H9 (cell line): ENCODE results near the gene WDR64. TPM values are rescaled to one million over a fixed set of nuclear protein-coding genes. Genes with fewer than 3 reads are reported as not detected.

Source experiments
- DNase-seq: peaks from one replicate; pipeline ENCODE4 v3.0.0-alpha.2; 2017
- H2AFZ ChIP-seq: one replicate; pipeline ENCODE4 v1.6.1; 2013; ENCODE audit warnings: mild to moderate bottlenecking, low read length, control low read depth, moderate library complexity
- H2AK5ac ChIP-seq: 2 replicates; pipeline ENCODE4 v1.6.1; 2013; ENCODE audit warnings: low read length, control low read depth, mixed read lengths; ENCODE audit not compliant: insufficient read length
- H2BK120ac ChIP-seq: one replicate; pipeline ENCODE4 v1.6.1; 2013; ENCODE audit warnings: low read depth, mild to moderate bottlenecking, low read length, control low read depth, inconsistent platforms; ENCODE audit not compliant: poor library complexity, severe bottlenecking
- H2BK12ac ChIP-seq: 2 replicates; pipeline ENCODE4 v1.6.1; 2013; ENCODE audit warnings: low read length, control low read depth, mixed read lengths, low read depth; ENCODE audit not compliant: insufficient read length
- H2BK15ac ChIP-seq: 2 replicates; pipeline ENCODE4 v1.6.1; 2013; ENCODE audit warnings: low read depth, low read length, control low read depth
- H2BK20ac ChIP-seq: one replicate; pipeline ENCODE4 v1.6.1; 2013; ENCODE audit warnings: low read depth, mild to moderate bottlenecking, low read length, control low read depth, inconsistent platforms; ENCODE audit not compliant: poor library complexity, severe bottlenecking
- H2BK5ac ChIP-seq: 2 replicates; pipeline ENCODE4 v1.6.1; 2013; ENCODE audit warnings: low read length, control low read depth, mixed read lengths; ENCODE audit not compliant: insufficient read length
- H3K14ac ChIP-seq: 2 replicates; pipeline ENCODE4 v1.6.1; 2013; ENCODE audit warnings: low read length, control low read depth; ENCODE audit not compliant: insufficient read depth
- H3K18ac ChIP-seq: 2 replicates; pipeline ENCODE4 v1.6.1; 2013; ENCODE audit warnings: low read depth, mild to moderate bottlenecking, mixed read lengths, low read length, control low read depth; ENCODE audit not compliant: insufficient read length
- H3K23ac ChIP-seq: 2 replicates; pipeline ENCODE4 v1.6.1; 2013; ENCODE audit warnings: low read length, control low read depth, mixed read lengths, low read depth; ENCODE audit not compliant: insufficient read length
- H3K23me2 ChIP-seq: 2 replicates; pipeline ENCODE4 v1.6.1; 2013; ENCODE audit warnings: low read depth, mild to moderate bottlenecking, mixed read lengths, low read length, control low read depth; ENCODE audit not compliant: insufficient read length, poor library complexity, severe bottlenecking
- H3K27ac ChIP-seq: 2 replicates; pipeline ENCODE4 v1.5.1; 2013; ENCODE audit warnings: low read length, control low read depth, mixed read lengths, low read depth; ENCODE audit not compliant: insufficient read length
- H3K27me3 ChIP-seq: 2 replicates; pipeline ENCODE4 v1.6.1; 2013; ENCODE audit warnings: low read length, control low read depth, inconsistent platforms; ENCODE audit not compliant: insufficient read depth
- H3K4ac ChIP-seq: 2 replicates; pipeline ENCODE4 v1.6.1; 2013; ENCODE audit warnings: low read depth, mild to moderate bottlenecking, control low read depth, inconsistent platforms, low read length, moderate library complexity
- H3K4me1 ChIP-seq: 2 replicates; pipeline ENCODE4 v1.6.1; 2013; ENCODE audit warnings: low read length, control low read depth, inconsistent platforms; ENCODE audit not compliant: insufficient read depth
- H3K4me2 ChIP-seq: 2 replicates; pipeline ENCODE4 v1.6.1; 2013; ENCODE audit warnings: low read length, control low read depth, mixed read lengths; ENCODE audit not compliant: insufficient read length, insufficient read depth
- H3K56ac ChIP-seq: 2 replicates; pipeline ENCODE4 v1.6.1; 2013; ENCODE audit warnings: low read depth, mild to moderate bottlenecking, mixed read lengths, low read length, control low read depth; ENCODE audit not compliant: insufficient read length
- H3K79me1 ChIP-seq: 2 replicates; pipeline ENCODE4 v1.6.1; 2013; ENCODE audit warnings: low read depth, mild to moderate bottlenecking, moderate library complexity, low read length, control low read depth, inconsistent platforms; ENCODE audit not compliant: insufficient read depth, poor library complexity, severe bottlenecking
- H3K79me2 ChIP-seq: 2 replicates; pipeline ENCODE4 v1.6.1; 2013; ENCODE audit warnings: low read length, control low read depth, inconsistent platforms; ENCODE audit not compliant: insufficient read depth
- H3K9ac ChIP-seq: 2 replicates; pipeline ENCODE4 v1.6.1; 2013; ENCODE audit warnings: low read length, control low read depth, mixed read lengths; ENCODE audit not compliant: insufficient read length; ENCODE audit errors: extremely low read depth
- H3K9me3 ChIP-seq: one replicate; pipeline ENCODE4 v1.6.1; 2013; ENCODE audit warnings: low read depth, low read length, inconsistent platforms; ENCODE audit not compliant: control insufficient read depth
- H3T11ph ChIP-seq: one replicate; pipeline ENCODE4 v1.6.1; 2013; ENCODE audit warnings: mild to moderate bottlenecking, low read length, control low read depth, inconsistent platforms
- H4K20me1 ChIP-seq: one replicate; pipeline ENCODE4 v1.6.1; 2013; ENCODE audit not compliant: control insufficient read depth, insufficient read length, insufficient read depth
- H4K5ac ChIP-seq: 2 replicates; pipeline ENCODE4 v1.6.1; 2013; ENCODE audit warnings: low read depth, mild to moderate bottlenecking, mixed read lengths, low read length, control low read depth; ENCODE audit not compliant: insufficient read length
- H4K8ac ChIP-seq: replicated peaks from 2 replicates; pipeline ENCODE4 v1.6.1; 2013; ENCODE audit warnings: low read length, control low read depth, mixed read lengths, low read depth; ENCODE audit not compliant: insufficient read length
- H4K91ac ChIP-seq: 2 replicates; pipeline ENCODE4 v1.6.1; 2013; ENCODE audit warnings: low read depth, mild to moderate bottlenecking, moderate library complexity, mixed read lengths, low read length, control low read depth; ENCODE audit not compliant: insufficient read length
- H3K27ac Mint-ChIP-seq, 3 experiments: 2 replicates in 2 of 3; 3 replicates in 1 of 3; pipeline ENCODE4 v1.8.0; 2020 to 2021; ENCODE audit warnings: mixed read lengths in 3 of 3, mild to moderate bottlenecking in 1 of 3, moderate library complexity in 1 of 3
- H3K27me3 Mint-ChIP-seq: 2 replicates; pipeline ENCODE4 v1.8.0; 2021; ENCODE audit warnings: low read depth, mild to moderate bottlenecking, moderate library complexity, mixed read lengths
- H3K36me3 Mint-ChIP-seq, 3 experiments: 2 replicates in 2 of 3; 3 replicates in 1 of 3; pipeline ENCODE4 v1.8.0; 2020 to 2021; ENCODE audit warnings: low read depth in 3 of 3, mixed read lengths in 3 of 3; ENCODE audit not compliant: insufficient read depth in 1 of 3
- H3K4me1 Mint-ChIP-seq, 2 experiments: 2 replicates each; pipeline ENCODE4 v1.8.0; 2020; ENCODE audit warnings: mixed read lengths in 2 of 2
- H3K4me3 Mint-ChIP-seq, 2 experiments: 2 replicates in 1 of 2; 3 replicates in 1 of 2; pipeline ENCODE4 v1.8.0; 2020 to 2021; ENCODE audit warnings: mild to moderate bottlenecking in 2 of 2, mixed read lengths in 2 of 2, moderate library complexity in 1 of 2
- H3K9me3 Mint-ChIP-seq, 2 experiments: 2 replicates in 1 of 2; 3 replicates in 1 of 2; pipeline ENCODE4 v1.8.0; 2020; ENCODE audit warnings: mild to moderate bottlenecking in 2 of 2, mixed read lengths in 2 of 2, moderate library complexity in 1 of 2
- WGBS: extraction: QIAGEN DNeasy Blood & Tissue Kit; methylation state at CpG from one replicate; pipeline ENCODE4 v1.1.7; 2013; ENCODE audit warnings: missing lambda C conversion rate, low lambda C conversion rate, mixed read lengths; ENCODE audit not compliant: insufficient read length; ENCODE audit errors: extremely low coverage; 5-methylcytosine and 5-hydroxymethylcytosine counted together
- total RNA-seq: library from RNA; stranded (reverse); gene quantifications from 2 replicates; pipeline ENCODE4 v1.2.1, GENCODE V29; 2021
- TF ChIP-seq, protein P1 (sequence below): fragments of 200-600 bp; sonication (generic); conservative IDR thresholded peaks from 3 replicates; pipeline ENCODE4 v1.8.0; 2021; ENCODE audit warnings: antibody characterized with exemption, mild to moderate bottlenecking

WDR64 gene
- total RNA-seq, 1 experiment from 2014 or later, result not detected

DNA sequence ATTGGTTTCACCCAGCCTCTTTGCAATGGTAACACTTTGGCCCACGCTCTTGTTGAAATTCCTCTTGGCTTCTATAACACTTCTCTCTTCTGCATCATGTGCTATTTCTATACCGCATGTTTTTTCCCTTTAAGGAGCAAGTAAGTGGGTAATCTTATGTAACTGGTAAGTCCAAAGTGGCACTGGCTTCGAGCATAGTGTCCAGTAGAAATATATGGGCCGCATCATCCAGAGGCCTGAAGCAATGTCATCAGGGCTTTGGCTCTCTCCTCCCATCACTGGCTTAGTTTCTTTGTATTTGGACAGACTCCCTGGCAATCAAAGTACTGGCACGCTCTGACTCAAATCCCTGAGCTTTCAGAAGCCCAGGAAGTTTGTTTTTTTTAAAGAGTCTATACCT, 29.4 kb upstream of the WDR64 start:
- H3K14ac ChIP-seq, result no peak overlapping the region
- H3K18ac ChIP-seq, result no peak overlapping the region
- no peak overlapping the region for H3T11ph ChIP-seq
- Mint-ChIP-seq H3K4me3 (no peak overlapping the region), H3K27ac (no peak overlapping the region), H3K27me3 (no peaks in the 10 kb centered on the region), H3K4me1 (no peaks in the 10 kb centered on the region; a peak in 1 of 4 replicates), H3K9me3 (no peaks in the 10 kb centered on the region), H3K36me3 (peaks cover 0 to 4% (median 0%) of the 10 kb centered on the region in 3 experiments; a peak in 2 of 7 replicates)
- no peaks in the 10 kb centered on the region for H3K9me3 ChIP-seq
- H3K4me1 ChIP-seq, result no peaks in the 10 kb centered on the region
- H4K91ac ChIP-seq, result no peak overlapping the region
- H2BK12ac ChIP-seq, result no peak overlapping the region
- no peak overlapping the region for H4K8ac ChIP-seq
- no peaks in the 10 kb centered on the region for H3K23me2 ChIP-seq
- H2BK5ac ChIP-seq, result no peak overlapping the region
- TF ChIP-seq, protein P1, sequence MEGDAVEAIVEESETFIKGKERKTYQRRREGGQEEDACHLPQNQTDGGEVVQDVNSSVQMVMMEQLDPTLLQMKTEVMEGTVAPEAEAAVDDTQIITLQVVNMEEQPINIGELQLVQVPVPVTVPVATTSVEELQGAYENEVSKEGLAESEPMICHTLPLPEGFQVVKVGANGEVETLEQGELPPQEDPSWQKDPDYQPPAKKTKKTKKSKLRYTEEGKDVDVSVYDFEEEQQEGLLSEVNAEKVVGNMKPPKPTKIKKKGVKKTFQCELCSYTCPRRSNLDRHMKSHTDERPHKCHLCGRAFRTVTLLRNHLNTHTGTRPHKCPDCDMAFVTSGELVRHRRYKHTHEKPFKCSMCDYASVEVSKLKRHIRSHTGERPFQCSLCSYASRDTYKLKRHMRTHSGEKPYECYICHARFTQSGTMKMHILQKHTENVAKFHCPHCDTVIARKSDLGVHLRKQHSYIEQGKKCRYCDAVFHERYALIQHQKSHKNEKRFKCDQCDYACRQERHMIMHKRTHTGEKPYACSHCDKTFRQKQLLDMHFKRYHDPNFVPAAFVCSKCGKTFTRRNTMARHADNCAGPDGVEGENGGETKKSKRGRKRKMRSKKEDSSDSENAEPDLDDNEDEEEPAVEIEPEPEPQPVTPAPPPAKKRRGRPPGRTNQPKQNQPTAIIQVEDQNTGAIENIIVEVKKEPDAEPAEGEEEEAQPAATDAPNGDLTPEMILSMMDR, result no peak
- no peak overlapping the region for H2AFZ ChIP-seq
- H3K4ac ChIP-seq, result no peak overlapping the region
- H2BK120ac ChIP-seq, result no peak overlapping the region
- H3K56ac ChIP-seq, result no peak overlapping the region
- no CpG with 5 or more reads among the region's 5 CpGs for WGBS
- no peak overlapping the region for H3K23ac ChIP-seq
- H4K20me1 ChIP-seq, result no peaks in the 10 kb centered on the region
- H3K9ac ChIP-seq, result no peak overlapping the region
- no peak overlapping the region for H2BK20ac ChIP-seq
- H3K79me1 ChIP-seq, result no peaks in the 10 kb centered on the region
- no peaks in the 10 kb centered on the region for H3K79me2 ChIP-seq
- no peak overlapping the region for H3K4me2 ChIP-seq
- no peak overlapping the region for H3K27ac ChIP-seq
- H3K27me3 ChIP-seq, result no peaks in the 10 kb centered on the region
- DNase-seq, result no peak
- no peak overlapping the region for H2BK15ac ChIP-seq
- H2AK5ac ChIP-seq, result no peak overlapping the region
- no peak overlapping the region for H4K5ac ChIP-seq
